H1 (cell line): ENCODE results near the gene TMEM92. TPM values are rescaled to one million over a fixed set of nuclear protein-coding genes. Genes with fewer than 3 reads are reported as not detected.

ENCODE experiments used
- CTCF ChIA-PET: fragments of 300-600 bp; sonication (Branson Sonifier 250); formaldehyde crosslinking; loops from one replicate; lab custom pipeline; 2021; ENCODE audit not compliant: partially characterized antibody; lab: Charles Lee
- POLR2A ChIA-PET: fragments of 300-600 bp; sonication (Branson Sonifier 250); formaldehyde crosslinking; loops from one replicate; lab custom pipeline; 2021; ENCODE audit warnings: inconsistent platforms; ENCODE audit not compliant: partially characterized antibody; lab: Charles Lee
- DNase-seq, 2 experiments: peaks; one replicate each; pipeline versions ENCODE4 v3.0.0 to v3.0.0-alpha.2; 2010 to 2022; ENCODE audit warnings: low spot score in 2 of 2, low read depth in 1 of 2, mixed read lengths in 1 of 2
- FAIRE-seq: peaks from 2 replicates; lab custom pipeline; 2011; peaks lifted over from hg19 to GRCh38; lab: Jason Lieb, UNC
- H2AFZ ChIP-seq: 2 replicates; pipeline ENCODE4 v1.8.1; 2012; ENCODE audit warnings: low read length, inconsistent platforms
- H2AK5ac ChIP-seq: 2 replicates; pipeline ENCODE4 v1.6.1; 2013; ENCODE audit warnings: low read depth, low read length
- H2BK120ac ChIP-seq: replicated peaks from 2 replicates; pipeline ENCODE3; 2013; ENCODE audit warnings: low read depth, low read length, inconsistent platforms
- H2BK12ac ChIP-seq: 2 replicates; pipeline ENCODE4 v1.6.1; 2013; ENCODE audit warnings: low read depth, low read length
- H2BK15ac ChIP-seq: 2 replicates; pipeline ENCODE4 v1.6.1; 2013; ENCODE audit warnings: low read length
- H2BK20ac ChIP-seq: 2 replicates; pipeline ENCODE4 v1.6.1; 2013; ENCODE audit warnings: low read length
- H2BK5ac ChIP-seq: 2 replicates; pipeline ENCODE4 v1.6.1; 2013; ENCODE audit warnings: low read depth, low read length
- H3K14ac ChIP-seq: 2 replicates; pipeline ENCODE4 v1.6.1; 2013; ENCODE audit warnings: inconsistent platforms; ENCODE audit not compliant: insufficient read length
- H3K18ac ChIP-seq: 2 replicates; pipeline ENCODE4 v1.6.1; 2013; ENCODE audit warnings: low read length; ENCODE audit errors: extremely low read depth
- H3K23ac ChIP-seq: 2 replicates; pipeline ENCODE4 v1.6.1; 2013; ENCODE audit warnings: inconsistent platforms; ENCODE audit not compliant: insufficient read length
- H3K23me2 ChIP-seq: 2 replicates; pipeline ENCODE4 v1.6.1; 2013; ENCODE audit warnings: low read depth, low read length
- H3K27ac ChIP-seq: 2 replicates; pipeline ENCODE4 v1.6.1; 2011; ENCODE audit warnings: low read depth, low read length, inconsistent platforms
- H3K27me3 ChIP-seq, 4 experiments: replicated peaks in 1 of 4; 1 replicate in 1 of 4; 2 replicates in 3 of 4; pipeline versions ENCODE4 v1.6.1 to v1.8.1; 2011 to 2013; ENCODE audit warnings: low read length in 3 of 4, mild to moderate bottlenecking in 3 of 4, inconsistent platforms in 2 of 4, mixed read lengths in 2 of 4, moderate library complexity in 1 of 4; ENCODE audit not compliant: control insufficient read depth in 3 of 4, insufficient read depth in 3 of 4; ENCODE audit errors: extremely low read depth in 1 of 4
- H3K36me3 ChIP-seq, 4 experiments: 2 replicates each; pipeline versions ENCODE4 v1.6.1 to v1.8.1; 2011 to 2013; ENCODE audit warnings: mild to moderate bottlenecking in 4 of 4, low read length in 3 of 4, moderate library complexity in 2 of 4, control low read depth in 1 of 4, inconsistent platforms in 1 of 4; ENCODE audit not compliant: insufficient read depth in 4 of 4, control insufficient read depth in 2 of 4
- H3K4ac ChIP-seq: replicated peaks from 2 replicates; pipeline ENCODE3; 2013; ENCODE audit warnings: low read length, low read depth, mixed read lengths, inconsistent platforms; ENCODE audit not compliant: insufficient read length
- H3K4me1 ChIP-seq, 4 experiments: replicated peaks in 1 of 4; 1 replicate in 1 of 4; 2 replicates in 3 of 4; pipeline versions ENCODE4 v1.6.1 to v1.8.1; 2011 to 2013; ENCODE audit warnings: low read length in 3 of 4, inconsistent platforms in 2 of 4, mixed read lengths in 1 of 4; ENCODE audit not compliant: insufficient read depth in 4 of 4, control insufficient read depth in 3 of 4
- H3K4me2 ChIP-seq, 2 experiments: 2 replicates each; pipeline versions ENCODE4 v1.6.1 to v1.8.1; 2011 to 2013; ENCODE audit warnings: low read depth in 2 of 2, low read length in 2 of 2, control low read depth in 1 of 2, inconsistent platforms in 1 of 2, mild to moderate bottlenecking in 1 of 2; ENCODE audit not compliant: insufficient read depth in 1 of 2
- H3K4me3 ChIP-seq, 4 experiments: fragments of 200-600, 300-600 bp in 1 of 4; sonication (generic), shearing (Covaris generic), sonication (Bioruptor Twin) in 1 of 4; 2 replicates each; pipeline versions ENCODE4 v1.5.1 to v1.8.1; 2011 to 2016; ENCODE audit warnings: low read length in 4 of 4, low read depth in 3 of 4, control low read depth in 2 of 4, inconsistent platforms in 2 of 4, mild to moderate bottlenecking in 2 of 4, mixed read lengths in 1 of 4, moderate library complexity in 1 of 4; ENCODE audit not compliant: insufficient read depth in 2 of 4; ENCODE audit errors: extremely low read depth in 1 of 4
- H3K56ac ChIP-seq: replicated peaks from 2 replicates; pipeline ENCODE3; 2013; ENCODE audit warnings: low read depth, mild to moderate bottlenecking, mixed read lengths, low read length, inconsistent platforms; ENCODE audit not compliant: insufficient read length
- H3K79me1 ChIP-seq: 2 replicates; pipeline ENCODE4 v1.6.1; 2013; ENCODE audit warnings: low read depth, low read length, control low read depth
- H3K79me2 ChIP-seq, 2 experiments: 2 replicates each; pipeline versions ENCODE4 v1.6.1 to v1.8.1; 2012 to 2013; ENCODE audit warnings: low read length in 2 of 2, mild to moderate bottlenecking in 2 of 2, inconsistent platforms in 1 of 2; ENCODE audit not compliant: insufficient read depth in 2 of 2, control insufficient read depth in 1 of 2
- H3K9ac ChIP-seq, 4 experiments: replicated peaks in 1 of 4; 1 replicate in 1 of 4; 2 replicates in 3 of 4; pipeline versions ENCODE4 v1.6.1 to v1.8.1; 2011 to 2013; ENCODE audit warnings: low read depth in 3 of 4, low read length in 3 of 4, control low read depth in 2 of 4, mild to moderate bottlenecking in 2 of 4, moderate library complexity in 2 of 4, inconsistent platforms in 1 of 4; ENCODE audit errors: extremely low read depth in 1 of 4
- H3K9me3 ChIP-seq, 2 experiments: 2 replicates each; pipeline versions ENCODE4 v1.6.1 to v1.8.1; 2012 to 2013; ENCODE audit warnings: mild to moderate bottlenecking in 2 of 2, moderate library complexity in 2 of 2, control low read depth in 1 of 2, inconsistent platforms in 1 of 2, low read depth in 1 of 2, low read length in 1 of 2, mixed read lengths in 1 of 2; ENCODE audit not compliant: insufficient read depth in 2 of 2
- H4K20me1 ChIP-seq, 2 experiments: replicated peaks in 1 of 2; 2 replicates each; pipeline versions ENCODE3 to v1.8.1; 2011 to 2013; ENCODE audit warnings: inconsistent platforms in 2 of 2, low read length in 2 of 2, mild to moderate bottlenecking in 1 of 2; ENCODE audit not compliant: insufficient read depth in 2 of 2, control insufficient read depth in 1 of 2
- H4K5ac ChIP-seq: 2 replicates; pipeline ENCODE4 v1.6.1; 2013; ENCODE audit warnings: low read length, low read depth, mixed read lengths, inconsistent platforms; ENCODE audit not compliant: insufficient read length
- H4K8ac ChIP-seq: 2 replicates; pipeline ENCODE4 v1.8.0; 2013; ENCODE audit warnings: mild to moderate bottlenecking, moderate library complexity, low read length, inconsistent platforms; ENCODE audit not compliant: insufficient read depth; ENCODE audit errors: extremely low read depth
- H4K91ac ChIP-seq: replicated peaks from 2 replicates; pipeline ENCODE3; 2013; ENCODE audit warnings: low read length, mixed read lengths, inconsistent platforms; ENCODE audit not compliant: insufficient read length
- ASH2L ChIP-seq: fragments of 200-600, 300-600 bp; sonication (generic); IDR thresholded peaks from one replicate; pipeline ENCODE4 v1.7.1; 2017; ENCODE audit warnings: low read length
- BACH1 ChIP-seq: IDR thresholded peaks from 2 replicates; pipeline ENCODE4 v1.6.1; 2012; ENCODE audit warnings: low read length, improper control_type of control experiment
- BRCA1 ChIP-seq: IDR thresholded peaks from 2 replicates; pipeline ENCODE4 v1.6.1; 2012; ENCODE audit warnings: low read depth, low read length, improper control_type of control experiment
- CBX5 ChIP-seq: fragments of 300-800, 300-1000 bp; sonication (generic); IDR thresholded peaks from 2 replicates; pipeline ENCODE4 v1.7.1; 2016; ENCODE audit warnings: antibody characterized with exemption, low read length, low read depth
- CBX8 ChIP-seq: fragments of 300-800, 300-1000 bp; sonication (generic); IDR thresholded peaks from 2 replicates; pipeline ENCODE4 v1.7.1; 2016; ENCODE audit warnings: low read depth, low read length, borderline replicate concordance
- GTF2F1 ChIP-seq: IDR thresholded peaks from 2 replicates; pipeline ENCODE4 v1.6.1; 2012; ENCODE audit warnings: low read depth, low read length, improper control_type of control experiment, borderline replicate concordance
- HDAC2 ChIP-seq, 2 experiments: fragments of 300-600 bp in 1 of 2; sonication (generic) in 1 of 2; IDR thresholded peaks; 2 replicates each; pipeline ENCODE4 v1.6.1; 2011 to 2012; ENCODE audit warnings: low read depth in 2 of 2, low read length in 2 of 2, mild to moderate bottlenecking in 2 of 2, moderate library complexity in 2 of 2, borderline replicate concordance in 1 of 2, inconsistent platforms in 1 of 2
- HDAC6 ChIP-seq: IDR thresholded peaks from one replicate; pipeline ENCODE4 v1.7.1; 2012; ENCODE audit warnings: low read depth, mild to moderate bottlenecking, inconsistent platforms, low read length, moderate library complexity
- JUN ChIP-seq: IDR thresholded peaks from 2 replicates; pipeline ENCODE4 v1.6.1; 2011; ENCODE audit warnings: low read depth, mild to moderate bottlenecking, improper control_type of control experiment, low read length
- SIX5 ChIP-seq: IDR thresholded peaks from 2 replicates; pipeline ENCODE4 v1.6.1; 2011; ENCODE audit warnings: mild to moderate bottlenecking, low read depth, low read length
- SP2 ChIP-seq: IDR thresholded peaks from 2 replicates; pipeline ENCODE4 v1.6.1; 2012; ENCODE audit warnings: mild to moderate bottlenecking, low read length, inconsistent platforms
- TAF7 ChIP-seq: optimal IDR thresholded peaks from 2 replicates; pipeline ENCODE3; 2011; ENCODE audit warnings: low read depth, mild to moderate bottlenecking, inconsistent platforms, low read length, moderate library complexity, borderline replicate concordance
- TBP ChIP-seq: IDR thresholded peaks from 2 replicates; pipeline ENCODE4 v1.6.1; 2011; ENCODE audit warnings: low read depth, low read length, improper control_type of control experiment
- TEAD4 ChIP-seq: IDR thresholded peaks from 2 replicates; pipeline ENCODE4 v1.6.1; 2012; ENCODE audit warnings: low read depth, low read length, inconsistent platforms, mixed read lengths
- YY1 ChIP-seq: IDR thresholded peaks from 2 replicates; pipeline ENCODE4 v1.6.1; 2011; ENCODE audit warnings: low read depth, mild to moderate bottlenecking, low read length
- WGBS, 2 experiments: shearing (Covaris generic) in 1 of 2; methylation state at CpG; one replicate each; pipeline versions ENCODE4 v1.1.6 to v1.1.7; 2013 to 2015; ENCODE audit warnings: low lambda C conversion rate in 2 of 2, mixed read lengths in 2 of 2, inconsistent platforms in 1 of 2, low coverage in 1 of 2, missing lambda C conversion rate in 1 of 2; ENCODE audit not compliant: insufficient replicate concordance in 2 of 2, insufficient coverage in 1 of 2, insufficient read length in 1 of 2; ENCODE audit errors: extremely low coverage in 1 of 2, missing lambda C conversion rate in 1 of 2; 5-methylcytosine and 5-hydroxymethylcytosine counted together
- polyA plus RNA-seq, 7 experiments: library from polyadenylated mRNA; depleted of rRNA in 3 of 7; stranded (reverse) in 5 of 7; unstranded in 2 of 7; fragments of >200 nt in 5 of 7; fragments of 200-250 nt in 2 of 7; gene quantifications; 1 replicate in 5 of 7; 2 replicates in 1 of 7; 4 replicates in 1 of 7; pipeline versions ENCODE4 v1.2.1 to v1.2.3, GENCODE V29; 2011 to 2013; ENCODE audit warnings: missing spikeins in 2 of 7, mixed read lengths in 2 of 7
- total RNA-seq: library from RNA; stranded (reverse); fragmentation: NEBNext Ultra II Directional; extraction: Animal tissue kit (Norgen Biotek cat#: 25700); gene quantifications from 2 replicates; pipeline ENCODE4 v1.2.1, GENCODE V29; 2021

Gene TMEM92
- total and polyA plus RNA-seq, 2 of the 8 experiments (the other 6 are each of a cell fraction or from before 2014, with no cell fraction given) = 11.9 to 24.8 TPM

DNA sequence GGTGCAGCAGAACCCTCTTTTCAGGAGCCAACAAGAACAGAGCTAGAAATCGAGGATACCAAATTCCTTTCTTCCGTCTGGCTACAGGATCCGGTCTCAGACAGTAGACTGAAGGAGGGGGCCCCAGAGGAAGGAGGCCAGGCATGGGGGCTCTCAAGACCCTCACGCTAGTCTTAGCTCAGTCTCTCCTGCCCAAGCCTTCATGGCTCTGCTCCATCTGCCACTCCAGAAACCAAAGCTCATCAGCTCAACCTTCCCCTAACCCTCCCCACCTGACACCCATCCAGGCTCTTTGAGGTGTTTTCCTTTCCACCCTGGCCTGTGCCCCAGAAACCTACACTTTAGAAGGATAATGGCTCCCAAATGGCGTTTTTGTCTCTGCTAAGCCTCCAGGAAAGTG is 6.2 kb upstream of the TMEM92 start:
- Histone ChIP-seq H2BK15ac (peak overlapping the region; percentile 90; the same call in 1 of the 2 replicates), H2BK120ac (no peak overlapping the region), H4K20me1 (no peaks in the 10 kb centered on the region), H3K36me3 (no peaks in the 10 kb centered on the region), H4K5ac (no peak overlapping the region), H3K18ac (no peak overlapping the region), H3K79me1 (0 out of 2 replicates have a peak, but pooled peaks cover 3% of the 10 kb centered on the region), H3K27me3 (peaks cover 0 to 8% (median 3%) of the 10 kb centered on the region in 4 experiments; a peak in 4 of 7 replicates), H2BK12ac (no peak overlapping the region), H3K23me2 (peaks cover 5% of the 10 kb centered on the region; the same call in 1 of the 2 replicates), H3K4ac (no peak overlapping the region), H3K23ac (no peak overlapping the region), H3K9me3 (no peaks in the 10 kb centered on the region), H3K79me2 (no peaks in the 10 kb centered on the region), H2AFZ (no peak overlapping the region), H3K4me3 (no peak overlapping the region), H3K27ac (0 out of 2 replicates have a peak overlapping the region, but pooled peaks have one; percentile 4), H3K14ac (no peak overlapping the region), H3K4me2 (no peak overlapping the region), H4K91ac (no peak overlapping the region), H2BK5ac (no peak overlapping the region), H3K56ac (no peak overlapping the region), H3K9ac (no peak overlapping the region), H3K4me1 (peaks cover 2 to 35% (median 22%) of the 10 kb centered on the region in 4 experiments), H2AK5ac (no peak overlapping the region), H2BK20ac (peak overlapping the region; percentile 48; the same call in 1 of the 2 replicates), H4K8ac (no peak overlapping the region)
- 78% methylated on average over 5 of the region's 5 CpGs; no CpG with 5 or more reads in 1 of the 2 experiments for WGBS, 2 experiments
- ChIA-PET POLR2A (interaction anchor here (0.7 to 4.1 kb wide), 4 partner anchors 9 to 66 kb away, joined by 3 to 20 read pairs (median 3); partner anchors contain the start of gene COL1A1), CTCF (interaction anchor here (1.0 to 41.5 kb wide), 12 partner anchors 11 to 106 kb away, joined by 3 to 1349 read pairs (median 10); partner anchors contain the start of genes COL1A1 and SGCA)
- no peak for DNase-seq
- no peak for FAIRE-seq
- no peak for TF ChIP-seq TBP
- TF ChIP-seq HDAC6 = no peak
- TF ChIP-seq CBX5 = no peak
- no peak for TF ChIP-seq SIX5
- TF ChIP-seq BACH1 = no peak
- no peak for TF ChIP-seq BRCA1
- TF ChIP-seq TAF7 = no peak
- TF ChIP-seq CBX8 = no peak
- no peak for TF ChIP-seq YY1
- TF ChIP-seq HDAC2 (IDR thresholded peaks at IDR 0.05; ENCODE audit: borderline replicate concordance in 1 of 2, low read depth in 2 of 2, low read length in 2 of 2) = no peak
- no peak for TF ChIP-seq SP2
- TF ChIP-seq JUN = no peak
- no peak for TF ChIP-seq ASH2L
- no peak for TF ChIP-seq GTF2F1
- TF ChIP-seq TEAD4 = no peak
